Stimulated activated naive B cell treated with anti-CD40 and anti-IgM and Interleukin-4, amounts not matched to agents 10 μg/mL and 1 μg/mL and 100 μg/mL, for 72 hours (primary cell): Measurements from ENCODE around the gene C16orf92.
A peak's percentile ranks its signal among the peaks of the same experiment; 100 is the strongest.
"Not testable (repeated sequence)": the region's sequence is repeated elsewhere in the genome, so short reads cannot be mapped to it uniquely, and the experiment has no call there.

Source experiments
- ATAC-seq, 2 donors: fragments of 150-1000 bp; cut with Tn5 transposase; replicated peaks; 2 replicates each; pipeline ENCODE4 v1.10.0; 2021; ENCODE audit warnings: moderate library complexity in 1 of 2
- DNase-seq: peaks from one replicate; pipeline ENCODE4 v3.0.0; 2021
- H3K27ac Mint-ChIP-seq: one replicate; pipeline ENCODE4 v1.8.0; 2022; ENCODE audit warnings: mild to moderate bottlenecking, mixed read lengths
- H3K27me3 Mint-ChIP-seq, 2 donors: one replicate each; pipeline ENCODE4 v1.8.0; 2022; ENCODE audit warnings: mixed read lengths in 2 of 2
- H3K36me3 Mint-ChIP-seq, 2 donors: one replicate each; pipeline ENCODE4 v1.8.0; 2022; ENCODE audit warnings: mixed read lengths in 2 of 2, mild to moderate bottlenecking in 1 of 2
- H3K4me1 Mint-ChIP-seq, 2 donors: one replicate each; pipeline ENCODE4 v1.8.0; 2022; ENCODE audit warnings: mixed read lengths in 2 of 2, mild to moderate bottlenecking in 1 of 2
- H3K4me3 Mint-ChIP-seq, 2 donors: one replicate each; pipeline ENCODE4 v1.8.0; 2022; ENCODE audit warnings: mild to moderate bottlenecking in 2 of 2, mixed read lengths in 2 of 2, moderate library complexity in 1 of 2
- H3K9me3 Mint-ChIP-seq, 2 donors: one replicate each; pipeline ENCODE4 v1.8.0; 2022; ENCODE audit warnings: mixed read lengths in 2 of 2, mild to moderate bottlenecking in 1 of 2

Gene C16orf92

GRCh38 chr16:30017277-30017656, 5.7 kb upstream of the C16orf92 start:
- Mint-ChIP-seq H3K36me3 (no peaks in the 10 kb centered on the region), H3K27ac (no peak overlapping the region), H3K4me3 (no peak overlapping the region), H3K4me1 (peaks cover 10 to 21% of the 10 kb centered on the region in 2 donors), H3K27me3 (peaks cover 5 to 19% of the 10 kb centered on the region in 2 donors), H3K9me3 (peaks cover 0 to 2% of the 10 kb centered on the region in 2 donors)
- DNase-seq, result no peak
- no peak for ATAC-seq

- Mint-ChIP-seq H3K4me1 (peaks cover 9 to 20% of the 10 kb centered on the region in 2 donors), H3K27me3 (peaks cover 5 to 19% of the 10 kb centered on the region in 2 donors)
- not testable (repeated sequence) for H3K36me3 Mint-ChIP-seq, H3K27ac Mint-ChIP-seq, ATAC-seq, DNase-seq, H3K4me3 Mint-ChIP-seq, H3K9me3 Mint-ChIP-seq
Observed at GRCh38 chr16:30017937-30018336, 5.1 kb upstream of the C16orf92 start.

DNA sequence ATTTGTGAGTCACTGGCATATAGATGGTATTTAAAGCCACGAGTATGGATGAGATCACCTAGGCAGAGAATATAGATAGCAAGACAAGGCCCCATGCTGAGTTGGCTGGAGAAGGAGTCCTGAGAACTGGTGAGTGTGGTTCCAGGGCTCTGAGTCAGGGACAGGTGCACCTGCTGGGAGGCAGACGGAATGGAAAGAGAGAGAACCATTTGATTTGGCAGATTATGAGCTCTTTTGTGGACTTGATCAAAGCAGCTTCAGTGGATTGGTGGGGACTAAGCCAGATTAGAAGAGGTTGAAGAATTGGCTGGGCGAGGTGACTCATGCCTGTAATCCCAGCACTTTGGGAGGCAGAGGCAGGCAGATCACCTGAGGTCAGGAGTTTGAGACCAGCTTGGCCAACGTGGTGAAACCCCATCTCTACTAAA, 4.3 kb upstream of the C16orf92 start:
- H3K4me3 Mint-ChIP-seq, result no peak overlapping the region
- peaks cover 8 to 17% of the 10 kb centered on the region in 2 donors for H3K4me1 Mint-ChIP-seq
- no peaks in the 10 kb centered on the region for H3K36me3 Mint-ChIP-seq
- H3K27ac Mint-ChIP-seq, result no peak overlapping the region
- peaks cover 8 to 27% of the 10 kb centered on the region in 2 donors for H3K27me3 Mint-ChIP-seq
- peaks cover 0 to 2% of the 10 kb centered on the region in 2 donors for H3K9me3 Mint-ChIP-seq
- no peak for ATAC-seq
- DNase-seq, result no peak

DNA sequence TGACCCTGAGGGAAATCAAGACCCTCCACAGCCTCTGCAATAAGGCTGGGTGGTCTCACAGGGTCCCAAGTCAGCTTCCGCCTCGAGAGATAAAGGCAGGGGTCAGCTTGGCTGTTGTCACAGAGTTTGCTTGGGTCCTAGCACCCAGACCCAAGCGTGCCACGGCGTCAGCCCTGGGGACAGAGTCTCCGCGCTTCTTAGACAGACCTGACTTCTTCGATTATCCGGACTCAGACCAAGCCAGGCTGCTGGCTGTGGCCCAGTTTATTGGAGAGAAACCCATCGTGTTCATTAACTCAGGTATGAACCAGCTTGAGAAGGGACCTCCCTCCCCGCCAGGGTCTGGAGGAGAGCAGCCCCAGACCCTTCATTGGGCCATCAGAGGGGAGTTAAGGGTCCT, 588 bp downstream of the C16orf92 start:
- no peak for DNase-seq
- no peaks in the 10 kb centered on the region for H3K9me3 Mint-ChIP-seq
- no peak overlapping the region for H3K4me3 Mint-ChIP-seq

DNA sequence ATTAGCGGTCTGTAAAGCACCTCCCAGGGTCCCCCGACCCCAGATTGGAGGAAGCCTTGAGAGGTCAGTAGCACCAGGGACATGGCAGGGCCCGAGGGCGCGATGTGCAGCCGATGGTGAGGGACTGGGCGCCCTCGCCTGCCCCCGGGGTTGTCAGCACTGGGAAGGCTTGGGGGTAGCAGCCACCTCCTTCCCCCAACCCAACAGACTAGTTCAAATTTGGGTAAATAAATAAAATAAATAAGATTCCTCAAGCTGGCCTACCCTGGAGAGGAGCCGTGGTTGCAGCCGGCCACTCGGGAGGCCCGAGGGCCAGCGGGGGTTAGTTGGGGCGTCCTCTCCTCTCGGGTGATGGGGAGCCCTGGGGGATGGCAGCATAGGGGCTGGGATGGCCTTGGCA, 1.5 kb downstream of the C16orf92 start:
- ATAC-seq (no peak), DNase-seq (no peak)
- Mint-ChIP-seq H3K27ac (no peak overlapping the region), H3K27me3 (peaks cover 45 to 55% of the 10 kb centered on the region in 2 donors), H3K36me3 (no peaks in the 10 kb centered on the region), H3K9me3 (no peaks in the 10 kb centered on the region), H3K4me3 (no peak overlapping the region), H3K4me1 (peaks cover 9 to 15% of the 10 kb centered on the region in 2 donors)

More for the DNA sequence above, 588 bp downstream of the C16orf92 start:
- H3K4me1 Mint-ChIP-seq, result peaks cover 9 to 15% of the 10 kb centered on the region in 2 donors
- no peaks in the 10 kb centered on the region for H3K36me3 Mint-ChIP-seq
- no peak overlapping the region for H3K27ac Mint-ChIP-seq
- peaks cover 37 to 47% of the 10 kb centered on the region in 2 donors for H3K27me3 Mint-ChIP-seq
- ATAC-seq, result no peak

DNA sequence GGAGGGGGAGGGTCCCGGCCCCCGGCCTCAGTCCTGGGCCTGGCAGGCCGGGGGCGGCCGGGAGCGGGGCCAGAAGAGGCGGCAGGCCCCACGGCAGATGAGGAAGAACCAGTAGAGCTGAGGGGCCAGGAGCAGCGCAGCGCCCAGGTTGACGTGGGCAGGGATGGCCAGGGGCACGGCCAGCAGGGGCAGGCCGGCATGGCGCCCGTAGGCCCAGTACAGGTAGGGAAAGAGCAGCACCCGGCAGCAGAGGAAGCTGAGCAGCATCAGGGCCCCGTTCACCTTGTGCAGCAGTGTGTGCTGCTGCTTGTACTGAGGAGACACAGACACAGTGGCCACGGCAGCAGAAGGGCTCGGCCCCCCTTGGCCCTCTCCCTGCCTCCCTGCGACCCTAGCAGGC, 2.2 kb downstream of the C16orf92 start:
- DNase-seq (no peak), ATAC-seq (no peak)
- no peak overlapping the region for H3K4me3 Mint-ChIP-seq
- peaks cover 11 to 17% of the 10 kb centered on the region in 2 donors for H3K4me1 Mint-ChIP-seq
- H3K27me3 Mint-ChIP-seq, result peaks cover 52 to 62% of the 10 kb centered on the region in 2 donors
- H3K36me3 Mint-ChIP-seq, result no peaks in the 10 kb centered on the region
- H3K9me3 Mint-ChIP-seq, result no peaks in the 10 kb centered on the region
- H3K27ac Mint-ChIP-seq, result no peak overlapping the region

GRCh38 chr16:30025574-30025973, 2.6 kb downstream of the C16orf92 start:
- no peaks in the 10 kb centered on the region for H3K9me3 Mint-ChIP-seq
- H3K4me1 Mint-ChIP-seq, result peaks cover 13 to 20% of the 10 kb centered on the region in 2 donors
- no peaks in the 10 kb centered on the region for H3K36me3 Mint-ChIP-seq
- H3K27ac Mint-ChIP-seq, result no peak overlapping the region
- ATAC-seq (no peak), DNase-seq (no peak)
- no peak overlapping the region for H3K4me3 Mint-ChIP-seq
- H3K27me3 Mint-ChIP-seq, result peaks cover 57 to 66% of the 10 kb centered on the region in 2 donors

DNA sequence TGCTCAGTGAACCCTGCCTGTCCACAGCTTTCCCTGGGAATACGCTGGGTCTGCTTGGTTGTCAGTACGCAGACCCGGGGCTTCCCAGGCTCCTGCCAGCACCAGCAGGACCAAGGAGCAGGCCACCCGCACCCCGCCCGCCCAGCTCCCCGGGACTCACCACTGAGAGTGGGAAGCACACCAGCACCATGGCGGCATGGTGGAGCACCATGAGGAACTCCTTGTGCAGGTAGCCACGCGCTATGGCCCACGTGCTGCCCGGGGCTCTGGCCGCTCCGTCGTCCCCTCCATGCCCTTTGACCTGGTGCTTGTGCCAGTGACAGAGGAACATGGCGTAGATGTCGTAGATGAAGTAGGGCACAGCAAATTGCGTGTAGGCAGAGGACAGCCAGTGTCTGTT, 3.5 kb downstream of the C16orf92 start:
- H3K27me3 Mint-ChIP-seq, result peaks cover 63 to 75% of the 10 kb centered on the region in 2 donors
- peak overlapping the region; percentile 20 for H3K27ac Mint-ChIP-seq
- H3K36me3 Mint-ChIP-seq, result no peaks in the 10 kb centered on the region
- DNase-seq (no peak), ATAC-seq (no peak)
- peaks cover 8 to 11% of the 10 kb centered on the region in 2 donors for H3K4me1 Mint-ChIP-seq
- H3K4me3 Mint-ChIP-seq, result no peak overlapping the region
- no peaks in the 10 kb centered on the region for H3K9me3 Mint-ChIP-seq

GRCh38 chr16:30027588-30028437, 4.8 kb downstream of the C16orf92 start:
- peaks cover 12 to 13% of the 10 kb centered on the region in 2 donors for H3K4me1 Mint-ChIP-seq
- ATAC-seq, result no peak
- H3K9me3 Mint-ChIP-seq, result no peaks in the 10 kb centered on the region
- H3K27me3 Mint-ChIP-seq, result peaks cover 74 to 86% of the 10 kb centered on the region in 2 donors
- DNase-seq, result no peak
- H3K27ac Mint-ChIP-seq, result no peak overlapping the region
- no peak overlapping the region for H3K4me3 Mint-ChIP-seq
- H3K36me3 Mint-ChIP-seq, result no peaks in the 10 kb centered on the region

GRCh38 chr16:30028438-30029076, 5.6 kb downstream of the C16orf92 start:
- DNase-seq, result no peak
- Mint-ChIP-seq H3K27me3 (peaks cover 74 to 83% of the 10 kb centered on the region in 2 donors), H3K4me3 (no peak overlapping the region), H3K36me3 (no peaks in the 10 kb centered on the region), H3K9me3 (no peaks in the 10 kb centered on the region), H3K27ac (no peak overlapping the region), H3K4me1 (peaks cover 12 to 13% of the 10 kb centered on the region in 2 donors)
- ATAC-seq, result no peak

GRCh38 chr16:30030011-30030685, 7.2 kb downstream of the C16orf92 start:
- Mint-ChIP-seq H3K4me1 (peaks cover 13% of the 10 kb centered on the region in 2 donors), H3K36me3 (no peaks in the 10 kb centered on the region), H3K27me3 (peaks cover 74 to 85% of the 10 kb centered on the region in 2 donors), H3K4me3 (peak overlapping the region; percentile 43 to 64), H3K9me3 (no peaks in the 10 kb centered on the region), H3K27ac (no peak overlapping the region)
- ATAC-seq (no peak), DNase-seq (no peak)

- H3K4me3 Mint-ChIP-seq, result peak within 1 kb of the TSS; percentile 43 to 65
- no peak for ATAC-seq
- no peak for DNase-seq
- no peak within 1 kb of the TSS for H3K27ac Mint-ChIP-seq
- peaks cover 12 to 13% of the 10 kb centered on the region in 2 donors for H3K4me1 Mint-ChIP-seq
- peaks cover 72 to 83% of the 10 kb centered on the region in 2 donors for H3K27me3 Mint-ChIP-seq
- no peaks in the 10 kb centered on the region for H3K36me3 Mint-ChIP-seq
- no peaks in the 10 kb centered on the region for H3K9me3 Mint-ChIP-seq
Observed at GRCh38 chr16:30030841-30031413, 7.9 kb downstream of the C16orf92 start, which contains the start of gene TLCD3B. TLCD3B (minus strand) TSS chr16:30031271; CDS start chr16:30030527, 744 bp downstream.

DNA sequence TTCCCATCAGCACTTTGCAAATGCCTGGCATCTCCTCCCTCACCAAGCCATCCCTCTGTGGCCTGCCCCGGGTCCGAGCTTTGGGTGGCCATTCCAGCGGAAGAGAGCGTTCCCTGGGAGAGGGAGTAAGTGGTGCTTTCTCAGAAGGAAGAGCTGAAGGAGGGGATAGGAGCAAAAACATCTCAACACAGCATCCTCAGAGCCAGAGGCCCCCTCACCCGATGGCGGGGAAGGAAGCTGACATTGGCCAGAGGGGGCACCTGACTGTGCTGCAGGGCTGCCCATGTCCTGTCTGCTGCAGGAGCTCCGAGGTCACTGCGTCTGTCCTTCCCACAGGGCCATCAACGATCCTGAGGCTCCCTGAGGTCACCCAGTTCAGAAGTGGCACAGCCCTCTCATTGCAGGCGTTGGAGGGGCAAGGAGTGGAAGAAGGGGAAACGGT, 8.5 kb downstream of the C16orf92 start:
- Mint-ChIP-seq H3K4me1 (peaks cover 12 to 13% of the 10 kb centered on the region in 2 donors), H3K27me3 (peaks cover 70 to 78% of the 10 kb centered on the region in 2 donors), H3K27ac (no peak overlapping the region), H3K36me3 (no peaks in the 10 kb centered on the region), H3K9me3 (no peaks in the 10 kb centered on the region), H3K4me3 (no peak overlapping the region)
- DNase-seq, result no peak
- no peak for ATAC-seq
